Fibroblast of skin of left quadriceps (primary cell): ENCODE measurements around the gene SLC7A6.

Source experiments
- DNase-seq, 2 experiments: peaks; one replicate each; pipeline ENCODE4 v3.0.0-alpha.2; 2013; ENCODE audit warnings: low read depth in 2 of 2

SLC7A6 gene

DNA sequence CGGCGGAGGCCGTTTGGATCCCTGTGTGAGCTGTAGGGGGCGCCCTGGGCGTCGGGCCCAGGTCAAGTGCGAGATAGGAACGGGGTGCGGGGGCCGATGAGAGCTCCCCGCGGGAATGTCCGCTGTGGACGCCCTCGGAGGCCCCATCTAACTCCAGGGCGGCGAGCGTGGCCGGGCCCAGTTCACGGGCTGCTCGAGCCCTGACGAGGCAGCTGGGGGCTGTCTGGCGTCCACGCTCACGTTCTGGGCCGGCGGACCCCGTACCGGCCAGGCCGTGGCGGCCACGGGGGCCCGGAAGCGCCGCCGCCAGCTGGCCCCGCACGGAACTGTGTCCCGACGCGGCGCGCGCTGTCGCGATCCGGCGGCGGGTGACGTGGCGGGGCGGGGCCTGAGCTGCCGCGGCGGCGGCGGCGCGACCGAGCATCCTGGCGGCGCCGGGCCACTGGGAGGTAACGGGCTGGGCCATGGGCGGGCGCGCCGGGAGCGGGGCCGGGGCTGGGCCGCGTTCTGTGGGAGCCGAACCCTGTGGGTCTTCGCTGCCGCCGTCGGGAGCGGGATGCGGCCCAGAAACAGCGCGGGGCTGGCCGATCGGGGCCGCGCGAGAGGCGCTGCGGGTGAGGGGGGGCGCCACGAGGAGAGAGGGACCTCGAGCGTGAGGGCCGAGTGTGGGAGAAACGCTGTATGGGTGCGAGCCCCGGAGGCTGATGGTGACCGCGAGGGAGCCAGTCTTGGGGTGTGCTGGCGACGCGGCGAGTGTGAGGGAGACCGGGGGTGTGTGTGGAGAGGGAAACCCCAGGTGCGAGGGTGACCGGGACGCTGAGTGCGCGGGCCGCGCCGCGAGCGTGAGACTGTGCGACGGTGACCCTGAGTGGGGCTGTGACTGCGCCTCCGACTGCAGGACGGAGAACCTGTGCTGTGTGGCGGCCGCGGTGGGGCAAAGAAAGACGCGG is at the start of gene SLC7A6:
Gene SLC7A6, plus strand, starts transcription at position 399 of the 950 bp plus-strand sequence. CDS start 10,201 bp downstream, outside the sequence.
- peak in 1 of 2 experiments; percentile 41 for DNase-seq

DNA sequence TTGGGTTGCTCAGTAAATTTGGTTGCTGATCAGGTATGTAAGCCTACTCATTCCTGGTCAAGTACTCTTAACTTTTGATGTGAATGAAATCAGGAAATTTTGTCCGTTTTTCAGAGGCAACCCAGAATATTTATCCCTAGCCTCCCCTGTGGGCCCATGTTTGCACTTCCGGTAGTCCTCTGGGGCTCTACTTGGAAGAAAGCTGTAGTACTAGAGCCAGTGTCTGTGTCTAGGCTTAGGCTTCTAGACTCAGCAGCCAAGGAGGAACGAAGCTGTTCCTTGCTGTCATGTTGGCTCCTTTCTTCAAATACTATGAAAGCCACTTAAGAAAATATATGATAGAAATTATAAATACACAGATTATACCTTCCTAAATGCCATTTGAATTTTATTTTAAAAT is 49.6 kb upstream of the SLC7A6 start:
- DNase-seq = no peak

GRCh38 chr16:68215302-68215701 is 49.0 kb upstream of the SLC7A6 start:
- no peak for DNase-seq

GRCh38 chr16:68216240-68216639 is 48.1 kb upstream of the SLC7A6 start:
- no peak for DNase-seq

DNA sequence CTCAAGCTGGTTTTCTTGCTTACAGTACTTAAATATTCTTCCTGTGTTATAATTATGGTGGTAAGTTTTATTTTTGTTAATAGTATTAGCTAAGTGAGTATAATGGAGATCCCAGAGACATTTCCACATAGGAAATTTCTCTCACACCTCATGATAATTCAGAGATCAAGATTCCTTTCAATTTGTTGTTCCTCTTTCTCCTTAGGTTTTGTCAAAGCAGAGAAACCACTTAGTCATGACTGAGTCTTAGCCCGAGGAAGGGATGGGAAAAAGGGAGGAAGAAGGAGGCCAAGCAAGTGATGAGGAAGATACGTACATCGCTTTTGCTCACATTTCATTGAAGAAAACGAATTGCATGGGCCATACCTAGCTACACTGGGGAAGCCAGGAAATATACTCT is 46.8 kb upstream of the SLC7A6 start:
- no peak for DNase-seq

- DNase-seq = no peak
Observed at GRCh38 chr16:68219725-68220351, 44.5 kb upstream of the SLC7A6 start.

DNA sequence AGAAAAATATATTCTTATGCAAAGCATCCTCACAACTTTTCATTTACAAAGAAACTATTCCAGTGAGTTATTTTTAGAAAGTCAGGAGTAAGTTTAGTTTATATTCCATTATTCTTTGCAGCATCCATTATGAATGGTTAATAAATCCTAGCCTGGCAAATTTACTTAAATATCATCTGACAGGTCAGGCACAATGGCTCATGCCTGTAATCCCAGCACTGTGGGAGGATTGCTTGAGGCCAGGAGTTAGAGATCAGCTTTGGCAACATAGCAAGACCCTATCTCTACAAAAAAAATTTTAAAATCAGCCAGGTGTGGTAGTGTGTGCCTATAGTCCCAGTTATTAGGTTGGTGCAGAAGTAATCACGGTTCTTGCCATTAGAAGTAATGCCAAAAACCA is 41.3 kb upstream of the SLC7A6 start:
- DNase-seq = no peak

GRCh38 chr16:68226116-68226515 is 38.2 kb upstream of the SLC7A6 start:
- DNase-seq = no peak

DNA sequence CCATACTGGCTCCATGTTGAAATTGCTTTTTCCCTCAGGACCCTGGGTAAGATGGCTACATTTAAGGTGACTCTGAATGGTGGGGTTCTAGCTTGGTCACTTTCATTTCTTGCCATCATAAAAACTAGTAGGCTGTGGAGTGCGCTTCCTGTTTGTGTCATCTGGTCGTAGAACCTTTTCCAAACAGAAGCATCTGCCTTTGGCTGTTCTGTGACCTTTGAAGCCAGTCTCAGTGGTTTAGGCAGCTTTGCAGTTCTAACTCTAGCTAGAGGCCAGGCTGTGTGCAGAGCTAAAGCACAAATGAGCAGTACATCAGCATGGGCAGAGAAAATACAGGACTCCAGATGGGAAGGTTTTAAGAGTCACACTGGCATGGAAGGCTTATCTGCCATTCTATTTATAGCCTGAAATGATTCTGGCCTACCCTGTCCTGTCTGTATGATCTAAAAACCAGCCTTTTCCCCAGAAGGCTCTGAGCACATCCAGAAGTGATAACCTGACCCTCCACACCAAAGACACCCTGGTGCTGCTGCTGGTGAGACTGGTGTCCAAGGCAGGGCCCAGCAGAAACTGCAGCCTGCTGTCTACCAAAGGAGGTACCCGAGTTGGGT is 37.0 kb upstream of the SLC7A6 start:
- DNase-seq = no peak

DNA sequence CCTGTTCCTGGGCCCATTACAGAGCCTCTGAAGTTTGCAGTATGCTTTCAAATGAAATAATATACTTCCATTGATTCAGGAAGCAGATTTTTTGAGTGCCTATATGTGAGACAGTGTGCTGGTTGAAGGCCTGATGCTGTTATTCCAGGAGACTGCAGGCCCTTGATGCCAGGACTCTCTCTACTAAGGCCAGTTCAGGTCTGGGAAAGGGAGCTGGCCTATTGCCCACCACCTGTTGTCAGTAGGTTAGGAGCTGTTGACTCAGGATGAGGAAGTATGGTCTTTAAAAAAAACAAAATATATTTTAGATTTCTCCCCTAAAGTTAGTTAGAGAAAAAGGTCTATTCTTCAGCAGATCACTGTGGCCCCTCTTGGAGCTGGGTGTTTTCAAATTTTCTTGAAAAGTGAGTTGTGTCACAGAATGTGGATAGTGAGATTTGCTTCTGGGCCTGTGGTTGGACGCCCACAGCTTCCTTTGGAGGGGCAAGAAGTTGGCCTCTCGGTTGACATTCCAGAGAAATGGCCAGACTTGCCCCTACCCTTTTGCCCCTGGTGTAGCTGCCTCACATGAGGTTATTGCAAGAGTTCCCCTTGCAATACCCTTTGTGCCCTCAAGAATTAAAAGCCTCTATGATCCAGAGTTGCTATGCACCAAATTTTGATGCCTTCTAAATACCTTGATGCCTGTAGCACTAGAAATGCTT is 36.3 kb upstream of the SLC7A6 start:
- no peak for DNase-seq

GRCh38 chr16:68228652-68229051 is 35.7 kb upstream of the SLC7A6 start:
- DNase-seq = no peak

DNA sequence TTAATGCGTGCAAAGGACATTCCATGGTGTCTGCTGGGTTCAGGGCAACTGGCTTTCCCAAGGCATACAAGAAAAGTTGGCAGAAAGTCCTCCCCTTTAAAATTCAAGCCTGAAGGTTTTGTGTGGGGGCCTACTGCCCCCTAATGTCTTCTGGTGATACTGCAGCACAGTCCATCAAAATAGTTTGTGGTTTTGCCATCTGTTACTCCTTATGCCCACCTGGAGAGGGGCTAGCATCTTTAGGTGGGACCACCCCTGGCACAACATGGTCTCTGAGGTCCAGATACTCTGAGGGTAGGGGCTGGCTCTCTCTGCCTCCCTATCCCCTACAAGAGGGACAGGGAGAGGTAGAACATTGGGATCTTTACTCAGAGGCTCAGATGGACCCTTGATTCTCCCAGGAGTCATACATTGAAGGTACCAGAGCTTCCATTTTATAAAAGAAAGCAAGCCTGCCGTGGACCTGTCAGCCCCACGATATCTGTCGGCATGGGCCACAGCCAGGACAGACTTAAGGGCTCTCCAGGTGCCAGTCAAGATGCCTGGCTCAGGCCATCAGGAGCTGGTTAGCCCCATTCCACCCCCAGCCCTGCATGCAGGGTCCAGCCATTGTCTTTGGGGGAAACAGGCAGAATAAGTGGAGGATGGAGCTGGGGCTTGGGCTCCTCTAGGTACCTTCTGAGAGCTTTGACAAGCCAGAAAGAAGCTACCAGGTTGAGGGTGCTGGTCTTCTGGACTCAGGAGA is 34.7 kb upstream of the SLC7A6 start:
- DNase-seq = peak; percentile 26 to 34

DNA sequence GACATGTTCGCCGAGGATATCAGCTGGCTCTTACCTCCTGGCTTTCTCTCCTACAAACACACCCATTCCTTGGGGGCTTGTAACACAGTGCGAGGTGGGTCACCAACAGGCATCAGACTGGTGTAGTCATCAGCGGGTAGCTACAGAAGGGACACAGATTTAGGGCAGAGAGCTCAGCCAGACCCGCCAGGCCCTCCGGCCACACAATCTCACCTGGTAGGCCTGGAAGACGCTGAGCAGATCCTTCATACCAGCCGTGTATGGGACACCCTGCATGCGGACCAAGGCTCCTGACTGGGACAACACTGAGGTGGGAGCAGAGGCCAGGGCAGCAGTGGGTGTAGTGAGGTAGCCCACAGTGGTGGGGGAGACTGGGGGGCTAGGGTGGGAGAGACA is 34.2 kb upstream of the SLC7A6 start:
- no peak for DNase-seq

DNA sequence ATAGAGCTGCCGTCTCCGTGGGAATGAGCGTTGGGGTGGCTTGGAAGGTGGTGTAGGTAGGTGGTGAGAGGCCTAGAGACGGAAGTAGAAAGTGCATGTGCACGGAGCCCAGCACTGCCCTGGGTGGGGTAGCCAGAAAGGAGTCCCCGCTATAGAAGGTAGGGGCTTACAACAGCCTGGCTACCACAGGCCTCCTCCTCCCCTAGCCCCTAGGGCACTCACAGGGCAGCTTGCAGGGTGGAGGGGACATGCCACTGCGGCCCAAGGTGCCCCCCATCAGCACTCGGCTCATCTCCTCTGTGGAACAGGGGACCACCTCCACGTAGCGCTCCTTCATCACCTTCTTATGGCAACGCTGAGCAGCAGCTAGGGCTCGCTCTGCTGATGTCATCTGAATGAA is 33.4 kb upstream of the SLC7A6 start:
- no peak for DNase-seq

DNA sequence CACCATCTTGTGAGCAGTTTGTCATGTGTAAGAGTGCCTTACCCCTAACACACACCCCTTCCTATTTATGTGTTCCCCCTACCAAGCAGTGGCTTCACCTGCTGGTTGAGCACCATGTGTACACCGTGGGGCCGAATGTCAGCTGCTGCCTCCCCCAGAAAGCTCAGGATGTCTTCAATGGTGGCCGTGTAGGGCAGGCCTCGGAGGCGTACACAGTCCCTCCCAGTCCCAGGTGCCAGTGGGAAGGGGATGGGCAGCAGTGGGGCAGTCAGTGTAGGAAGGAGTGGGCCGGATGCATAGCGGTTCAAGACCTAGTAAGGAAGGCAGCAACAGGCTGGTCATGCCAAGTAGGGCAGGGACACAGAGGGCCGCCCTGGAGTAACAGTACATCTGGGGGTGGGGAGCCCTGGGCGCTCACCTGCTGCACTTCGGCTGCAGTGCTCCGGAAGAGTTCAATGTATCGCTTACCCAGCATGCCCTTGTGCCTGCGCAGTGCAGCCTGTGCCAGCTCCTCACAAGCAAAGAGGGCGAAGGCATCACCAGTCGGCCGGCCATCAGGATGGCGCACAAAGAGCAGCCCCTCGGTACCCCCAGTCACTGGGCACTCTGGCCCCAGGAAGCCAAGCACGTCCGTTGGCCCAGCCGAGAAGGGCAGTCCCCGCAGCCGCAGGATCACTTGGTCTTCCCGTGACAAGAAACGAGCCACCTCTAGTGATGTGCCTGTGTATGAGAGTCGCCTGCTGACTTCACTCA is 32.8 kb upstream of the SLC7A6 start:
- DNase-seq = no peak

DNA sequence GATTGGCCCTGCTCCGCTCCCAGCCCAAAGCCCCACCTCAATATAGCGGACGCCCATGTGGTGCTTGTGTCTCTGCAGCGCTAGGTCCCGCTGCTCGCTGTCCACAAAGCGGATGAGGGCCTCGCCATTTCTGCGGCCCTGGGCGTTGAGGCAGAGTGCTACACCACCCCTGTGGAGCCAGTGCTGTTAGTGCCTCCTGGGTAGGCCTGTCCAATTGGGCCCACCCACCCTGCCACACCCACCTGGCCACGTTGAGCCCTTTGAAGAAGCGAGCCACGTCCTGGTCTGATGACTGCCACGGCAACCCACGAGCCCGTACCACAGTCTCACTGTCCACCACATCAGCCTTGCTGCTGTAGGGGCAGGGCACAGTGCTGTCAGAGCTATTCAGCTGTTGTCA is 32.0 kb upstream of the SLC7A6 start:
- DNase-seq = no peak

GRCh38 chr16:68233085-68233834 is 31.1 kb upstream of the SLC7A6 start:
- no peak for DNase-seq

DNA sequence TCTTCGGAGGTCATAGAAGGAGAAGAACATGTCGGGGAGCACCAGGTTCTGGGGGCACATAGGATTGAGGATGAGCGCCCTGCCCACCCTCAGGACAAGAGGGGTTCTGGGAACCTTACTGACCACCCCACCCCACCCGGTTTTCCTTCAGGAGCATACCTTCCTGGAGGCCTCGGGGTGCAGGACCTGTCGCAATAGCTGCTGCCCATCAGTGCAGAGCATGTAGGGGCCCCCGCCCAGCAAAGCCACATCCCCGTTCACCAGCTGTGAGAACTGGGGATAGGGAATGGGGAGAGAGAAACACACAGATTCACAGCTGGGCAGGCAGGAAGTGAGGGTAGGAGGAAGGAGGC is 30.5 kb upstream of the SLC7A6 start:
- DNase-seq = no peak

DNA sequence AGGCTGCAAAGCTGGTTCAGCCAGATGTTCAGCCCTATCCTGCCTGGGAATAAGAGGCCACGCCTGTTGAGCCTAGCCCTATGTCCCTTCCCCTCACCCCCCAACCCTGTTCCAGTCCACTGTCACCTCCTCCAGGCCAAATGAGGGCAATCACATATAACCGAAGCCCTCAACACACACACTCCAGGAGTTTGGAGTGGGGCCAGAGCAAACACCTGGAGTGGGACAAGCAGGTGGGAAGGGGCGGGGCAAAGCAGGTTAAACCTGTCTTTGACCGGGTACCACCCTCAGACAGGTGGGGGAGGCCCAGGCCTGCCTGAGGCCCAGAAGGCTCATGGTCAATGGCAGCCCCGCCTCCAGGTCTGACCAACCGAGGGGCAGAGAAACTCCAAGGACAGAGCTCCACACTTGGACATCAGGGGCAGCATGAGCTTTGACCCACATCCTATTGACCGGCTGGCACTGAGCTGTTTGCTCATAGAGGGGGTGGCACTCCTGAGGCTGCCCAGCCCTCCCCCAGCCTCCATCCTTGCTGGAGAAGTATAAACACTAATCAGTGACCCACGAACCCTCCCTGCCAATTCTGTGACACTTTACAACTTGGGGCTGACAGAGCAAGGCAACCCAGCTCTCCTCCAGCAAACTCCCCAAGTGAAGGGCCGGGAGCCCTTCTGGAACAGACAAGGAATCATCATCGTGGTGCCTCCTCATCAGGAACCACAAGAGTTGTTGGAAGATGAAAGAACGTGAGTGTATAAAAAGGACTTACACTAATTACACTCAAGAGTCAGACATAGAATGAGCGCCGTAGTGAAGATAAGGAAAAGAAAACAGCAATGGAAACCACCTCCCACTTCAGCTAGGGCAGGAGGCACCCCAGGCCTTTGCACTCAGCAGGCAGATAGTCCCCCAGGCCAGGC is 29.9 kb upstream of the SLC7A6 start:
- no peak for DNase-seq
